Activated CD8-positive, alpha-beta T cell treated with anti-CD3 and anti-CD28 coated beads, Interleukin-2, amount 10 ng/mL, durations not matched to agents 7 days and 5 days (primary cell): ENCODE results near the gene ASIC4. TPM values are rescaled to one million over a fixed set of nuclear protein-coding genes. Genes with fewer than 3 reads are reported as not detected.

ENCODE experiments used
- ATAC-seq: fragments of 150-1000 bp; cut with Tn5 transposase; one replicate; pipeline ENCODE4 v1.10.0; 2021; ENCODE audit warnings: moderate library complexity
- CTCF ChIA-PET: fragments of 350-600 bp; sonication (Branson Sonifier 250); formaldehyde crosslinking; loops from one replicate; lab custom pipeline; 2021; ENCODE audit warnings: antibody characterized with exemption; lab: Charles Lee
- POLR2A ChIA-PET: fragments of 350-600 bp; sonication (Branson Sonifier 250); formaldehyde crosslinking; loops from one replicate; lab custom pipeline; 2021; ENCODE audit warnings: antibody characterized with exemption; lab: Charles Lee
- DNase-seq: peaks from one replicate; pipeline ENCODE4 v3.0.0-alpha.2; 2020
- H3K27ac Mint-ChIP-seq: one replicate; pipeline ENCODE4 v1.8.0; 2021; ENCODE audit warnings: mild to moderate bottlenecking, mixed read lengths
- H3K27me3 Mint-ChIP-seq: one replicate; pipeline ENCODE4 v1.8.0; 2021; ENCODE audit warnings: low read depth, mixed read lengths
- H3K36me3 Mint-ChIP-seq: one replicate; pipeline ENCODE4 v1.8.0; 2021; ENCODE audit warnings: low read depth, mixed read lengths
- H3K4me1 Mint-ChIP-seq: one replicate; pipeline ENCODE4 v1.8.0; 2021; ENCODE audit warnings: low read depth, mixed read lengths
- H3K4me3 Mint-ChIP-seq: one replicate; pipeline ENCODE4 v1.8.0; 2021; ENCODE audit warnings: mild to moderate bottlenecking, mixed read lengths
- H3K9me3 Mint-ChIP-seq: one replicate; pipeline ENCODE4 v1.8.0; 2022; ENCODE audit warnings: mixed read lengths; ENCODE audit not compliant: insufficient read depth
- total RNA-seq, 2 experiments: library from RNA; stranded (reverse); gene quantifications; one replicate each; pipeline ENCODE4 v1.2.3, GENCODE V29; 2021

The ASIC4 gene, protein sequence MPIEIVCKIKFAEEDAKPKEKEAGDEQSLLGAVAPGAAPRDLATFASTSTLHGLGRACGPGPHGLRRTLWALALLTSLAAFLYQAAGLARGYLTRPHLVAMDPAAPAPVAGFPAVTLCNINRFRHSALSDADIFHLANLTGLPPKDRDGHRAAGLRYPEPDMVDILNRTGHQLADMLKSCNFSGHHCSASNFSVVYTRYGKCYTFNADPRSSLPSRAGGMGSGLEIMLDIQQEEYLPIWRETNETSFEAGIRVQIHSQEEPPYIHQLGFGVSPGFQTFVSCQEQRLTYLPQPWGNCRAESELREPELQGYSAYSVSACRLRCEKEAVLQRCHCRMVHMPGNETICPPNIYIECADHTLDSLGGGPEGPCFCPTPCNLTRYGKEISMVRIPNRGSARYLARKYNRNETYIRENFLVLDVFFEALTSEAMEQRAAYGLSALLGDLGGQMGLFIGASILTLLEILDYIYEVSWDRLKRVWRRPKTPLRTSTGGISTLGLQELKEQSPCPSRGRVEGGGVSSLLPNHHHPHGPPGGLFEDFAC
- not detected for total RNA-seq

- peak; percentile 27 for ATAC-seq
Observed at GRCh38 chr2:219514196-219514761, at the start of gene ASIC4. TSS of gene ASIC4 (plus strand) at chr2:219514482. CDS start at chr2:219514725, 243 bp downstream.

DNA sequence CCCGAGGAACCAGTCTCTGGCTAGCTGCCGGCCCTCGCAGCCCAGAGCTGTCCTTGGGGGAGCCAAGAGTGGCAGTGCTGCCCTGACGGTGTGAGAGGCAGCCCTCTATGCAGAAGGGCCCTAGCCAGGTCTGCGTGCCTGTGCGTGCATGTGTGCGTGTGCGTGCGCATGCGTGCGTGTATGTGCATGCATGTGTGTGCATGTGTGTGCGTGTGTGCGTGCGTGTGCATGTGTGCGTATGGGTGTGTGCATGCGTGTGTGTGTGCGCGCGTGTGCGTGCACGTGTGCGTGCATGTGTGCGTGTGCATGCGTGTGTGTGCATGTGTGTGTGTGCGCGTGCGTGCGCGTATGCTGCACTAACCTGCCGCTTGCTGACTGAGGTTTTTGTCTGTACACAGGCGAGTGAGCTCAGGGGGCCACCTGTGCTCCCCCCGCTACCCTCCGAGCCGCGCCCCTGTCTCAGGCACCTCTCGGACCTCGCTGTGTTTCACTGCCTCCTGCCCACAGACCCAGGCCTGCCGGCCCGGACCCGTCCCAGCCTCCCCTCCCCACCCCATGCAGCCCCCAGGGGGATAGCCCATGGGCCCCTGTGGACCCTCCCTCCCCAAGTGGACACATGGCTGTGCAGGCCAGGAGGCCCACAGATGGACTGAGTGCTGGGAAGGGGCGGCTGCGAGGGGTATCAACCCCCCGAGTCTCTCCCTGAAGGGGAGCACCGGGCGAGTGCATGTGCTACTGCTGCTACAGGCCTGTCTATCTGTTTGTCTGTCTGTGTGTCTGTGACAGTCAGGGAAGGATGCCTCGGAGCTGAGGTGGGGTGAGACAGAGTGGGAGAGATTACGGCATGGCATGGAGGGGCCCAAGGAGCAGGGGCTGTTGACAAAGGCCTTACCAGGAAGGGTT, 48.4 kb upstream of the ASIC4 start:
- no peaks in the 10 kb centered on the region for H3K36me3 Mint-ChIP-seq
- no peak for ATAC-seq
- no peak overlapping the region for H3K4me3 Mint-ChIP-seq
- ChIA-PET CTCF (no interaction called here), POLR2A (no interaction called here)
- H3K27ac Mint-ChIP-seq = peak overlapping the region; percentile 20
- DNase-seq = no peak
- H3K9me3 Mint-ChIP-seq = no peaks in the 10 kb centered on the region
- H3K4me1 Mint-ChIP-seq = peaks cover 7% of the 10 kb centered on the region
- H3K27me3 Mint-ChIP-seq = no peaks in the 10 kb centered on the region

More at GRCh38 chr2:219514196-219514761, at the start of gene ASIC4:
- peaks cover 15% of the 10 kb centered on the region for H3K4me1 Mint-ChIP-seq
- H3K4me3 Mint-ChIP-seq = no peak within 1 kb of the TSS
- no peaks in the 10 kb centered on the region for H3K36me3 Mint-ChIP-seq
- H3K27ac Mint-ChIP-seq = no peak within 1 kb of the TSS
- no peak for DNase-seq
- no peaks in the 10 kb centered on the region for H3K9me3 Mint-ChIP-seq
- POLR2A ChIA-PET = interaction anchor here (0.7 kb wide), 1 partner anchor 11 kb away, joined by 3 read pairs; no protein-coding TSS in a partner anchor
- CTCF ChIA-PET = interaction anchor here (1.1 to 4.1 kb wide), 3 partner anchors 14 to 111 kb away, joined by 3 to 22 read pairs (median 3); no protein-coding TSS in a partner anchor
- H3K27me3 Mint-ChIP-seq = peaks cover 74% of the 10 kb centered on the region

GRCh38 chr2:219466816-219467735, 47.2 kb upstream of the ASIC4 start:
- POLR2A ChIA-PET = no interaction called here

DNA sequence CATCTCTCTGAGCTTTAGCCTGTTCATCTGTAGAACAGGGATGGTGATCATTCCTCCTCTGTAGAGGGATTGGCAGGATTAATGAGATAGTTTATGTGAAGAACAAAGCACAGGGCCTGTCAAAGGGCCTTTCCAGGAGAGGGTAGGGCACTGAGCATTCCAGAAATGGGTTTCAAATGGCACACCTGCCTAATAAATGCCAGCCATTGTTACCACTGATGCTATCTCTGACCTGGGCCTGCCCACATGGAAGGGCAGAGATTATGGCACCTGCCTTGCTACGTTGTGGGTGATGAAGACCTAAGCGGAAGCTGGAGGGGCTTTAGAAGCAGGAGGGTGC, 46.6 kb upstream of the ASIC4 start:
- ATAC-seq (no peak), DNase-seq (no peak)
- Mint-ChIP-seq H3K27me3 (no peaks in the 10 kb centered on the region), H3K4me3 (no peak overlapping the region), H3K36me3 (no peaks in the 10 kb centered on the region), H3K9me3 (no peaks in the 10 kb centered on the region), H3K27ac (no peak overlapping the region), H3K4me1 (no peaks in the 10 kb centered on the region)
- CTCF ChIA-PET = interaction anchor here (0.9 to 1.5 kb wide), 2 partner anchors 9 to 62 kb away, joined by 4 to 5 read pairs; no protein-coding TSS in a partner anchor
- POLR2A ChIA-PET = no interaction called here

More at GRCh38 chr2:219466816-219467735, 47.2 kb upstream of the ASIC4 start:
- ATAC-seq (no peak), DNase-seq (no peak)
- Mint-ChIP-seq H3K4me3 (no peak overlapping the region), H3K27me3 (no peaks in the 10 kb centered on the region), H3K4me1 (no peaks in the 10 kb centered on the region), H3K36me3 (no peaks in the 10 kb centered on the region), H3K9me3 (no peaks in the 10 kb centered on the region), H3K27ac (no peak overlapping the region)
- CTCF ChIA-PET = interaction anchor here (0.9 to 1.5 kb wide), 2 partner anchors 10 to 63 kb away, joined by 4 to 5 read pairs; no protein-coding TSS in a partner anchor

- Mint-ChIP-seq H3K27me3 (no peaks in the 10 kb centered on the region), H3K36me3 (no peaks in the 10 kb centered on the region), H3K4me3 (no peak overlapping the region), H3K4me1 (no peaks in the 10 kb centered on the region), H3K27ac (no peak overlapping the region), H3K9me3 (no peaks in the 10 kb centered on the region)
- ChIA-PET POLR2A (no interaction called here), CTCF (interaction anchor here (1.5 kb wide), 1 partner anchor 61 kb away, joined by 5 read pairs; no protein-coding TSS in a partner anchor)
- no peak for DNase-seq
- ATAC-seq = no peak
Observed at GRCh38 chr2:219468410-219469185, 45.7 kb upstream of the ASIC4 start.

DNA sequence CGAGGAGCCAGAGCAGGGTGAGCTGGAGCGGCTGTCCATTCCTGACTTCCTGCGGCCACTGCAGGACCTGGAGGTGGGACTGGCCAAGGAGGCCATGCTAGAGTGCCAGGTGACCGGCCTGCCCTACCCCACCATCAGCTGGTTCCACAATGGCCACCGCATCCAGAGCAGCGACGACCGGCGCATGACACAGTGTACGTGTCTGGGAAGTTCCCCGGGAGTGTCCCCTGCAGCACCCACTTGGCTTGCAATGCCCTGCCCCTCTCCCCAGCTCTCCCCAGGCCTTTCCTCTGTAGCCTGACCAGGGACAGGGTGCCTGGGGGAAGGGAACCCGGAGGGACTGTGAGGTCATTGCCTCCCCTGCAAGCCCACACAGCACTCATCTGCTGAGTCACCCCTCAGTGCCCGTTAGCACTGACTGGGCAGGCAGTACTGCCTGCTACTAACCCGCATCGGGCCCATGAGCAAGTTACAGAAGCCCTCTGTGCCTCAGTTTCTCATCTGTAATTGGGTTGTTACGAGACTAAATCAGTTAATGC, 45.0 kb upstream of the ASIC4 start:
- POLR2A ChIA-PET = no interaction called here
- no peak for ATAC-seq
- H3K27me3 Mint-ChIP-seq = no peaks in the 10 kb centered on the region

GRCh38 chr2:219470429-219470828, 43.9 kb upstream of the ASIC4 start:
- Mint-ChIP-seq H3K4me1 (no peaks in the 10 kb centered on the region), H3K9me3 (no peaks in the 10 kb centered on the region), H3K27me3 (no peaks in the 10 kb centered on the region), H3K4me3 (no peak overlapping the region), H3K36me3 (no peaks in the 10 kb centered on the region), H3K27ac (no peak overlapping the region)
- ChIA-PET POLR2A (no interaction called here), CTCF (interaction anchor here (1.3 kb wide), 1 partner anchor 68 kb away, joined by 3 read pairs; no protein-coding TSS in a partner anchor)
- ATAC-seq (no peak), DNase-seq (no peak)

More for the DNA sequence above, 45.0 kb upstream of the ASIC4 start:
- H3K4me3 Mint-ChIP-seq = no peak overlapping the region
- H3K4me1 Mint-ChIP-seq = no peaks in the 10 kb centered on the region
- no peaks in the 10 kb centered on the region for H3K9me3 Mint-ChIP-seq
- no peak for DNase-seq
- H3K27ac Mint-ChIP-seq = no peak overlapping the region
- CTCF ChIA-PET = no interaction called here
- H3K36me3 Mint-ChIP-seq = no peaks in the 10 kb centered on the region

GRCh38 chr2:219471476-219472371, 42.6 kb upstream of the ASIC4 start:
- Mint-ChIP-seq H3K4me3 (no peak overlapping the region), H3K27ac (no peak overlapping the region), H3K27me3 (no peaks in the 10 kb centered on the region), H3K4me1 (peaks cover 5% of the 10 kb centered on the region), H3K9me3 (no peaks in the 10 kb centered on the region), H3K36me3 (no peaks in the 10 kb centered on the region)
- ChIA-PET POLR2A (no interaction called here), CTCF (interaction anchor here (1.3 kb wide), 1 partner anchor 69 kb away, joined by 3 read pairs; no protein-coding TSS in a partner anchor)
- no peak for DNase-seq
- no peak for ATAC-seq

GRCh38 chr2:219472629-219473187, 41.6 kb upstream of the ASIC4 start:
- ChIA-PET CTCF (interaction anchor here (1.1 kb wide), 1 partner anchor 13 kb away, joined by 3 read pairs; no protein-coding TSS in a partner anchor), POLR2A (interaction anchor here (1.2 kb wide), 1 partner anchor 11 kb away, joined by 3 read pairs; no protein-coding TSS in a partner anchor)
- no peak for ATAC-seq
- peaks cover 5% of the 10 kb centered on the region for H3K4me1 Mint-ChIP-seq
- no peaks in the 10 kb centered on the region for H3K36me3 Mint-ChIP-seq
- no peaks in the 10 kb centered on the region for H3K9me3 Mint-ChIP-seq
- H3K27me3 Mint-ChIP-seq = peaks cover 2% of the 10 kb centered on the region
- H3K27ac Mint-ChIP-seq = no peak overlapping the region
- no peak for DNase-seq
- no peak overlapping the region for H3K4me3 Mint-ChIP-seq
